Smooth muscle cell (in vitro differentiated cells): ENCODE data around the gene MMP28. TPM values are rescaled to one million over a fixed set of nuclear protein-coding genes. Genes with fewer than 3 reads are reported as not detected.
A peak's percentile ranks its signal among the peaks of the same experiment; 100 is the strongest.

Experiments
- DNase-seq: peaks from one replicate; lab custom pipeline; 2025; ENCODE audit not compliant: unreplicated experiment; lab: John Stamatoyannopoulos, UW
- H2AFZ ChIP-seq: fragments of 200-600 bp; sonication (generic); 2 replicates; pipeline ENCODE4 v1.6.0; 2016; ENCODE audit warnings: antibody characterized with exemption, low read depth, mild to moderate bottlenecking
- H3F3A ChIP-seq: fragments of 200-600 bp; sonication (generic); 2 replicates; pipeline ENCODE4 v1.6.0; 2017; ENCODE audit warnings: antibody characterized with exemption, low read depth
- H3K27ac ChIP-seq: fragments of 200-600 bp; sonication (generic); 2 replicates; pipeline ENCODE4 v1.5.1; 2016; ENCODE audit warnings: low read depth, mild to moderate bottlenecking
- H3K27me3 ChIP-seq: fragments of 200-600 bp; sonication (generic); 2 replicates; pipeline ENCODE4 v1.6.1; 2016; ENCODE audit warnings: low read depth, mild to moderate bottlenecking
- H3K36me3 ChIP-seq: fragments of 200-600 bp; sonication (generic); 2 replicates; pipeline ENCODE4 v1.5.1; 2016; ENCODE audit warnings: low read depth
- H3K4me1 ChIP-seq: fragments of 200-600 bp; sonication (generic); 2 replicates; pipeline ENCODE4 v1.5.1; 2016; ENCODE audit warnings: low read depth
- H3K4me2 ChIP-seq: fragments of 200-600 bp; sonication (generic); 2 replicates; pipeline ENCODE4 v1.6.0; 2016; ENCODE audit warnings: mild to moderate bottlenecking
- H3K4me3 ChIP-seq: fragments of 200-600 bp; sonication (generic); 2 replicates; pipeline ENCODE4 v1.5.1; 2016; ENCODE audit warnings: mild to moderate bottlenecking
- H3K79me2 ChIP-seq: fragments of 200-600 bp; sonication (generic); 2 replicates; pipeline ENCODE4 v1.6.0; 2016; ENCODE audit warnings: low read depth, mild to moderate bottlenecking
- H3K9ac ChIP-seq: fragments of 200-600 bp; sonication (generic); 2 replicates; pipeline ENCODE4 v1.6.0; 2016; ENCODE audit warnings: low read depth
- H3K9me3 ChIP-seq: fragments of 200-600 bp; sonication (generic); replicated peaks from 2 replicates; pipeline ENCODE4 v1.5.1; 2016; ENCODE audit warnings: low read depth
- H4K20me1 ChIP-seq: fragments of 200-600 bp; sonication (generic); 2 replicates; pipeline ENCODE4 v1.6.0; 2016; ENCODE audit warnings: low read depth
- CTCF ChIP-seq: fragments of 200-600 bp; sonication (generic); IDR thresholded peaks from 2 replicates; pipeline ENCODE4 v1.5.1; 2017; ENCODE audit warnings: borderline replicate concordance, mild to moderate bottlenecking, antibody characterized with exemption; ENCODE audit not compliant: insufficient read depth, poor library complexity, severe bottlenecking
- WGBS: methylation state at CpG from one replicate; pipeline ENCODE4 v1.1.7; 2016; ENCODE audit warnings: low lambda C conversion rate; 5-methylcytosine and 5-hydroxymethylcytosine counted together
- polyA plus RNA-seq: library from polyadenylated mRNA; unstranded; fragments of >200 nt; fragmentation: Nextera tagmentation; extraction: Ambion mirVana; gene quantifications from 2 replicates; pipeline ENCODE4 v1.2.1, GENCODE V29; 2016
- total RNA-seq: library from RNA; depleted of rRNA; stranded (reverse); fragments of >200 nt; gene quantifications from 2 replicates; pipeline ENCODE4 v1.2.3, GENCODE V29; 2014

Gene MMP28
- total and polyA plus RNA-seq, 2 experiments from 2014 or later = 50.0 to 51.4 TPM

- no peaks in the 10 kb centered on the region for H4K20me1 ChIP-seq
- no peaks in the 10 kb centered on the region for H3K27me3 ChIP-seq
- no peak overlapping the region for H3K9ac ChIP-seq
- H3K27ac ChIP-seq = no peak overlapping the region
- H3K4me1 ChIP-seq = peaks cover 25% of the 10 kb centered on the region
- H3K4me2 ChIP-seq = peak overlapping the region; percentile 8
- H2AFZ ChIP-seq = no peak overlapping the region
- no peaks in the 10 kb centered on the region for H3K9me3 ChIP-seq
- no peak for DNase-seq
- peaks cover 27% of the 10 kb centered on the region for H3F3A ChIP-seq
- WGBS = 80% methylated on average over 6 of the region's 6 CpGs
- no peak overlapping the region for H3K4me3 ChIP-seq
- no peaks in the 10 kb centered on the region for H3K79me2 ChIP-seq
- no peak for TF ChIP-seq CTCF
- H3K36me3 ChIP-seq = no peaks in the 10 kb centered on the region
These were observed 19.9 kb downstream of the MMP28 start for GRCh38 chr17:35775583-35775982.

- Histone ChIP-seq H3K79me2 (no peaks in the 10 kb centered on the region), H3K27me3 (no peaks in the 10 kb centered on the region), H3K9me3 (no peaks in the 10 kb centered on the region), H4K20me1 (no peaks in the 10 kb centered on the region), H3K9ac (no peak overlapping the region), H3K4me3 (no peak overlapping the region), H3K36me3 (no peaks in the 10 kb centered on the region), H3K4me1 (peaks cover 25% of the 10 kb centered on the region), H3F3A (peaks cover 27% of the 10 kb centered on the region), H2AFZ (no peak overlapping the region), H3K27ac (no peak overlapping the region), H3K4me2 (peak overlapping the region; percentile 8)
- TF ChIP-seq CTCF = no peak
- no peak for DNase-seq
- 90% methylated on average over 5 of the region's 5 CpGs for WGBS
These were observed 20.4 kb downstream of the MMP28 start for GRCh38 chr17:35775039-35775438.

GRCh38 chr17:35774499-35774898 lies 20.9 kb downstream of the MMP28 start:
- Histone ChIP-seq H3K4me3 (no peak overlapping the region), H3K9ac (no peak overlapping the region), H3F3A (peaks cover 27% of the 10 kb centered on the region), H3K79me2 (no peaks in the 10 kb centered on the region), H4K20me1 (no peaks in the 10 kb centered on the region), H3K27ac (no peak overlapping the region), H3K36me3 (no peaks in the 10 kb centered on the region), H3K4me1 (peaks cover 25% of the 10 kb centered on the region), H3K9me3 (no peaks in the 10 kb centered on the region), H2AFZ (no peak overlapping the region), H3K27me3 (no peaks in the 10 kb centered on the region), H3K4me2 (peak overlapping the region; percentile 8)
- TF ChIP-seq CTCF = no peak
- 39% methylated on average over 5 of the region's 5 CpGs for WGBS
- no peak for DNase-seq

- H3K4me3 ChIP-seq = no peak overlapping the region
- H3K4me1 ChIP-seq = peaks cover 25% of the 10 kb centered on the region
- no peaks in the 10 kb centered on the region for H3K36me3 ChIP-seq
- peak overlapping the region; percentile 43 for H2AFZ ChIP-seq
- peak overlapping the region; percentile 8 for H3K4me2 ChIP-seq
- H3K9ac ChIP-seq = no peak overlapping the region
- 67% methylated on average over 10 of the region's 10 CpGs for WGBS
- no peaks in the 10 kb centered on the region for H3K9me3 ChIP-seq
- peaks cover 22% of the 10 kb centered on the region for H3F3A ChIP-seq
- H4K20me1 ChIP-seq = no peaks in the 10 kb centered on the region
- no peaks in the 10 kb centered on the region for H3K79me2 ChIP-seq
- H3K27me3 ChIP-seq = no peaks in the 10 kb centered on the region
- TF ChIP-seq CTCF = no peak
- no peak for DNase-seq
- peak overlapping the region; percentile 35 for H3K27ac ChIP-seq
These were observed 21.6 kb downstream of the MMP28 start for GRCh38 chr17:35773679-35774425.
